Lung (tissue), 12 donors: Measurements from ENCODE around the gene FAM43A. TPM values are rescaled to one million over a fixed set of nuclear protein-coding genes. Genes with fewer than 3 reads are reported as not detected.

Experiments
- ATAC-seq: fragments of 200-7000 bp; cut with Tn5 transposase; one replicate; pipeline ENCODE4 v1.9.1; 2020; ENCODE audit warnings: moderate number of reproducible peaks; ENCODE audit not compliant: insufficient read depth, low FRiP score
- DNase-seq, 3 donors: peaks; one replicate each; pipeline ENCODE4 v3.0.0-alpha.2; 2013 to 2017
- H3K27ac ChIP-seq, 2 donors: one replicate each; pipeline ENCODE4 v1.5.1; 2013; ENCODE audit warnings: mild to moderate bottlenecking in 2 of 2, moderate library complexity in 2 of 2, control low read depth in 1 of 2, inconsistent platforms in 1 of 2, low read depth in 1 of 2, low read length in 1 of 2
- H3K27me3 ChIP-seq, 3 donors: one replicate each; pipeline ENCODE4 v1.5.1; 2013; ENCODE audit warnings: low read length in 2 of 3; ENCODE audit not compliant: control insufficient read depth in 3 of 3, insufficient read depth in 3 of 3
- H3K36me3 ChIP-seq, 4 donors: one replicate each; pipeline ENCODE4 v1.5.1; 2013; ENCODE audit warnings: low read length in 4 of 4, mild to moderate bottlenecking in 1 of 4, moderate library complexity in 1 of 4; ENCODE audit not compliant: control insufficient read depth in 4 of 4, insufficient read depth in 4 of 4
- H3K4me1 ChIP-seq, 5 donors: one replicate each; pipeline ENCODE4 v1.5.1; 2013; ENCODE audit warnings: low read length in 5 of 5, mild to moderate bottlenecking in 2 of 5, moderate library complexity in 1 of 5; ENCODE audit not compliant: control insufficient read depth in 5 of 5, insufficient read depth in 5 of 5
- H3K4me3 ChIP-seq: one replicate; pipeline ENCODE4 v1.5.1; 2013; ENCODE audit warnings: mild to moderate bottlenecking, control low read depth, moderate library complexity
- H3K9ac ChIP-seq, 2 donors: one replicate each; pipeline ENCODE4 v1.5.1; 2013; ENCODE audit warnings: low read length in 2 of 2, control low read depth in 1 of 2; ENCODE audit not compliant: insufficient read depth in 1 of 2
- H3K9me3 ChIP-seq, 4 donors: one replicate each; pipeline ENCODE4 v1.5.1; 2013; ENCODE audit warnings: low read length in 3 of 4, mild to moderate bottlenecking in 1 of 4, moderate library complexity in 1 of 4; ENCODE audit not compliant: control insufficient read depth in 4 of 4, insufficient read depth in 3 of 4
- WGBS, 2 donors: extraction: QIAGEN DNeasy Blood & Tissue Kit; methylation state at CpG; one replicate each; pipeline ENCODE4 v1.1.7; 2013; 5-methylcytosine and 5-hydroxymethylcytosine counted together
- polyA plus RNA-seq, 2 donors: library from polyadenylated mRNA; stranded (reverse); fragments of 200-250 nt; gene quantifications; one replicate each; pipeline ENCODE4 v1.2.1, GENCODE V29; 2013
- total RNA-seq, 2 donors: library from RNA; depleted of rRNA in 1 of 2; stranded (reverse); fragments of >200 nt in 1 of 2; gene quantifications; one replicate each; pipeline ENCODE4 v1.2.1, GENCODE V29; 2014 to 2021
- TF ChIP-seq, protein P1 (sequence below): IDR thresholded peaks from 2 replicates; pipeline ENCODE4 v1.5.1; 2012; ENCODE audit warnings: mild to moderate bottlenecking; ENCODE audit errors: control extremely low read depth, extremely low read depth
- donor health status: control.
- donor health status: control.
- donor health status: Bipolar disorder and iron deficiency.
- donor health status: healthy.
- donor health status: DM: yes; HTN: yes; CAD: no.

Gene FAM43A
- total and polyA plus RNA-seq, 4 donors = 8.4 to 16.4 (median 14.7) TPM

DNA sequence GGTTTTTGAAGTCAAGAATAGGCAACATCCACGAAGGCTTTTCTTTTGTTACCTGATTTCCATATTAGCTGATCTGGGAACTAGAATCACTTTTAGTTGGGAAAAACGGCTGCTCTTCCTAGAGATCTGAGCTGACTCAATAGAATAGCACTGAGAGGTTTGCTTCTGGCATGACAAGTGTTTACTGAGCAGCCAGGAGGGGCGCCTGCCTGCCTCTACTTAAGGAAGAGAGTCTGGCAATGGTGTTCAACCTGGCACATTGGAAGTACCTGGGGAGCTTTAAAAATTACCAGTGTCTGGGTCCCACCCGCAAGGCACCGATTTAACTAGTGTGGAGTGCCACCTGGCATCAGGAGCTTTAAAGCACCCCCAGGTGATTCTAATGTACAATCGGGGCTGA is 34.4 kb downstream of the FAM43A start:
- Histone ChIP-seq H3K4me1 (no peaks in the 10 kb centered on the region), H3K9me3 (no peaks in the 10 kb centered on the region), H3K27ac (no peak overlapping the region), H3K27me3 (no peaks in the 10 kb centered on the region), H3K36me3 (no peaks in the 10 kb centered on the region), H3K9ac (no peak overlapping the region), H3K4me3 (no peak overlapping the region)
- ATAC-seq (no peak), DNase-seq (no peak)
- TF ChIP-seq, protein P1, sequence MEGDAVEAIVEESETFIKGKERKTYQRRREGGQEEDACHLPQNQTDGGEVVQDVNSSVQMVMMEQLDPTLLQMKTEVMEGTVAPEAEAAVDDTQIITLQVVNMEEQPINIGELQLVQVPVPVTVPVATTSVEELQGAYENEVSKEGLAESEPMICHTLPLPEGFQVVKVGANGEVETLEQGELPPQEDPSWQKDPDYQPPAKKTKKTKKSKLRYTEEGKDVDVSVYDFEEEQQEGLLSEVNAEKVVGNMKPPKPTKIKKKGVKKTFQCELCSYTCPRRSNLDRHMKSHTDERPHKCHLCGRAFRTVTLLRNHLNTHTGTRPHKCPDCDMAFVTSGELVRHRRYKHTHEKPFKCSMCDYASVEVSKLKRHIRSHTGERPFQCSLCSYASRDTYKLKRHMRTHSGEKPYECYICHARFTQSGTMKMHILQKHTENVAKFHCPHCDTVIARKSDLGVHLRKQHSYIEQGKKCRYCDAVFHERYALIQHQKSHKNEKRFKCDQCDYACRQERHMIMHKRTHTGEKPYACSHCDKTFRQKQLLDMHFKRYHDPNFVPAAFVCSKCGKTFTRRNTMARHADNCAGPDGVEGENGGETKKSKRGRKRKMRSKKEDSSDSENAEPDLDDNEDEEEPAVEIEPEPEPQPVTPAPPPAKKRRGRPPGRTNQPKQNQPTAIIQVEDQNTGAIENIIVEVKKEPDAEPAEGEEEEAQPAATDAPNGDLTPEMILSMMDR = no peak
- 69 to 91% methylated on average over 6 of the region's 6 CpGs for WGBS, 2 donors

DNA sequence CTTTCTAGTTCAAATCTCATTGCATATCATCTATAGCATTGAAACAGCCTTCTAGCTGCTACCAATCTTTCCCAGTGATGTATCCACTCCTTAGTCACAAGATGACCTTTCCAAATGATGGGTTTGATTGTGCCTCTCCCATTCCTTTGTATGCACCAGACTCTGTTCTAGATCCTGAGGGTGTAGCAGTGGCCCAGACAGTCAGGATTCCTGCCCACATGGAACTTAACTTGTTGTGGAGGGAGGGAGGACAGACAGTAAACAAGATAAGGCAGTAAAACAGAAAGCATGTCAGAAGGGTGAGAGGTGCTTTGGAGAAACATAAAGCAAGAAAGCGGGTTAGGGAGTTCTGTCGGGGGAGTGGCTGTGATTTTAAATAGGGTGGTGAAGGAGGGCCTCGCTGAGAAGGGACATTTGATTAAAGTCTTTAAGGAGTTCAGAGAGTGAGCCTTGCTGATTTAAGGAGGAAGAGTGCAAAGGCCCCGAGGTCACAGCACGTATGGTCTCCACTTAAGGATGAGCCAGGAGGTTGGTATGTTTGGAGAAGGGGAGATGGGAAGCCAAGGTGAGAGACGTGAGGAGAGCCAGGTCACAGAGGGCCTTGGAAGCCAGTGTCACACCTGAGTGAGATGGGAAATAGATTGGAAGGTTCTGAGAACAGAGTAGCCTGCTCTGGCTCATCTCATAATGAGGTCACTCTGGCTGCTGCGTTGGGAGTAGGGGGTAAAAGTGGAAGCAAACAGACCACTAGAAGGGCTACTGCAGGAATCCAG is 38.3 kb downstream of the FAM43A start:
- H3K9ac ChIP-seq = no peak overlapping the region
- H3K36me3 ChIP-seq = no peaks in the 10 kb centered on the region
- H3K27me3 ChIP-seq = no peaks in the 10 kb centered on the region
- DNase-seq (no peak), ATAC-seq (no peak)
- no peak overlapping the region for H3K4me3 ChIP-seq
- peaks cover 0 to 11% (median 0%) of the 10 kb centered on the region in 5 donors for H3K4me1 ChIP-seq
- 72 to 78% methylated on average over 7 of the region's 7 CpGs for WGBS, 2 donors
- no peak overlapping the region for H3K27ac ChIP-seq
- H3K9me3 ChIP-seq = no peaks in the 10 kb centered on the region
- TF ChIP-seq, protein P1 = no peak

DNA sequence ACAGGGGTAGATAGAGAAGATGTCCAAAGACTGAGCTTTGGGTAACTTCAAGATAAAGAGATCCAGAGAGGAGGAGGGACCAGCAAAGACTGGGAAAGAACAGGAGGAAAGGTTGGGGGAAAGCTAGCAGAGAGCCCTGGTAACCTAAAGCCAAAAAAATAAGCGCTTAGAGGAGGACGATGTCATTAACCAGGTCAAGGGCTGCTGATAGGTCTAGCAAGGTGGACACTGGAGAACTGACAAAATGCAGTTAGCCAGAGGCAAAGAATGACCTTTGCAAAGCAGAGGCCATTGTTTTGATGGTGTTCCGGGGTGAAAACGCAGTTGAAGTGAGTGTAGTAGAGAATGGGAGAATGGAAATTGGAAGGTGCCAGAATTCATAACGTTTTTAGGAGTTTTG is 39.7 kb downstream of the FAM43A start:
- Histone ChIP-seq H3K9me3 (no peaks in the 10 kb centered on the region), H3K27ac (no peak overlapping the region), H3K27me3 (no peaks in the 10 kb centered on the region), H3K4me1 (peaks cover 0 to 15% (median 0%) of the 10 kb centered on the region in 5 donors), H3K9ac (no peak overlapping the region), H3K36me3 (no peaks in the 10 kb centered on the region), H3K4me3 (no peak overlapping the region)
- ATAC-seq (no peak), DNase-seq (no peak)
- 73 to 86% methylated on average over 5 of the region's 5 CpGs for WGBS, 2 donors
- TF ChIP-seq, protein P1 = no peak
